Neural progenitor cell (in vitro differentiated cells): ENCODE data around the gene CEBPA. TPM values are rescaled to one million over a fixed set of nuclear protein-coding genes. Genes with fewer than 3 reads are reported as not detected.

Experiments used
- DNase-seq: peaks from one replicate; pipeline ENCODE4 v3.0.0-alpha.2; 2016; ENCODE audit warnings: low spot score
- H2AFZ ChIP-seq: fragments of 200-600 bp; sonication (generic); replicated peaks from 2 replicates; pipeline ENCODE4 v1.6.1; 2016; ENCODE audit warnings: antibody characterized with exemption
- H3F3A ChIP-seq: fragments of 200-600 bp; sonication (generic); 2 replicates; pipeline ENCODE4 v1.6.1; 2016; ENCODE audit warnings: antibody characterized with exemption, low read depth
- H3K27ac ChIP-seq: fragments of 200-600 bp; sonication (generic); 2 replicates; pipeline ENCODE4 v1.5.1; 2016; ENCODE audit warnings: mild to moderate bottlenecking
- H3K27me3 ChIP-seq: fragments of 200-600 bp; sonication (generic); 2 replicates; pipeline ENCODE4 v1.6.1; 2016; ENCODE audit warnings: mild to moderate bottlenecking, moderate library complexity
- H3K36me3 ChIP-seq: fragments of 200-600 bp; sonication (generic); 2 replicates; pipeline ENCODE4 v1.5.1; 2016
- H3K4me1 ChIP-seq: fragments of 200-600 bp; sonication (generic); 2 replicates; pipeline ENCODE4 v1.6.1; 2016; ENCODE audit warnings: mixed run types
- H3K4me2 ChIP-seq: fragments of 200-600 bp; sonication (generic); 2 replicates; pipeline ENCODE4 v1.6.1; 2016
- H3K4me3 ChIP-seq: fragments of 200-600 bp; sonication (generic); 2 replicates; pipeline ENCODE4 v1.5.1; 2016
- H3K79me2 ChIP-seq: fragments of 200-600 bp; sonication (generic); 2 replicates; pipeline ENCODE4 v1.6.1; 2016; ENCODE audit warnings: low read depth
- H3K9ac ChIP-seq: fragments of 200-600 bp; sonication (generic); 2 replicates; pipeline ENCODE4 v1.6.1; 2016
- H3K9me3 ChIP-seq: fragments of 200-600 bp; sonication (generic); 2 replicates; pipeline ENCODE4 v1.5.1; 2016; ENCODE audit warnings: low read depth
- H4K20me1 ChIP-seq: fragments of 200-600 bp; sonication (generic); 2 replicates; pipeline ENCODE4 v1.6.1; 2016; ENCODE audit warnings: low read depth
- H3K27ac Mint-ChIP-seq: 3 replicates; pipeline ENCODE4 v1.8.0; 2021; ENCODE audit warnings: mixed read lengths
- H3K27me3 Mint-ChIP-seq: 2 replicates; pipeline ENCODE4 v1.8.0; 2022; ENCODE audit warnings: low read depth, mild to moderate bottlenecking, inconsistent platforms, moderate library complexity, mixed read lengths; ENCODE audit not compliant: insufficient read depth
- H3K36me3 Mint-ChIP-seq: 3 replicates; pipeline ENCODE4 v1.8.0; 2021; ENCODE audit warnings: mixed read lengths
- H3K4me1 Mint-ChIP-seq: 3 replicates; pipeline ENCODE4 v1.8.0; 2021; ENCODE audit warnings: mixed read lengths
- H3K4me3 Mint-ChIP-seq: 3 replicates; pipeline ENCODE4 v1.8.0; 2021; ENCODE audit warnings: mild to moderate bottlenecking, moderate library complexity, mixed read lengths
- H3K9me3 Mint-ChIP-seq: 3 replicates; pipeline ENCODE4 v1.8.0; 2020; ENCODE audit warnings: mixed read lengths
- CTCF ChIP-seq: fragments of 200-600 bp; sonication (generic); IDR thresholded peaks from 2 replicates; pipeline ENCODE4 v1.5.1; 2017; ENCODE audit warnings: antibody characterized with exemption, mild to moderate bottlenecking
- EZH2 ChIP-seq: fragments of 200-600 bp; sonication (generic); IDR thresholded peaks from 2 replicates; pipeline ENCODE4 v1.6.1; 2017; ENCODE audit warnings: antibody characterized with exemption, mild to moderate bottlenecking, moderate library complexity
- EZH2phosphoT487 ChIP-seq: fragments of 200-600 bp; sonication (generic); IDR thresholded peaks from 2 replicates; pipeline ENCODE4 v1.6.1; 2017; ENCODE audit warnings: antibody characterized with exemption
- total RNA-seq: library from RNA; depleted of rRNA; stranded (reverse); fragments of >200 nt; gene quantifications from 2 replicates; pipeline ENCODE4 v1.2.3, GENCODE V29; 2015; ENCODE audit warnings: low replicate concordance

Gene CEBPA
- total RNA-seq, 1 donor from 2014 or later: 0.71 TPM

DNA sequence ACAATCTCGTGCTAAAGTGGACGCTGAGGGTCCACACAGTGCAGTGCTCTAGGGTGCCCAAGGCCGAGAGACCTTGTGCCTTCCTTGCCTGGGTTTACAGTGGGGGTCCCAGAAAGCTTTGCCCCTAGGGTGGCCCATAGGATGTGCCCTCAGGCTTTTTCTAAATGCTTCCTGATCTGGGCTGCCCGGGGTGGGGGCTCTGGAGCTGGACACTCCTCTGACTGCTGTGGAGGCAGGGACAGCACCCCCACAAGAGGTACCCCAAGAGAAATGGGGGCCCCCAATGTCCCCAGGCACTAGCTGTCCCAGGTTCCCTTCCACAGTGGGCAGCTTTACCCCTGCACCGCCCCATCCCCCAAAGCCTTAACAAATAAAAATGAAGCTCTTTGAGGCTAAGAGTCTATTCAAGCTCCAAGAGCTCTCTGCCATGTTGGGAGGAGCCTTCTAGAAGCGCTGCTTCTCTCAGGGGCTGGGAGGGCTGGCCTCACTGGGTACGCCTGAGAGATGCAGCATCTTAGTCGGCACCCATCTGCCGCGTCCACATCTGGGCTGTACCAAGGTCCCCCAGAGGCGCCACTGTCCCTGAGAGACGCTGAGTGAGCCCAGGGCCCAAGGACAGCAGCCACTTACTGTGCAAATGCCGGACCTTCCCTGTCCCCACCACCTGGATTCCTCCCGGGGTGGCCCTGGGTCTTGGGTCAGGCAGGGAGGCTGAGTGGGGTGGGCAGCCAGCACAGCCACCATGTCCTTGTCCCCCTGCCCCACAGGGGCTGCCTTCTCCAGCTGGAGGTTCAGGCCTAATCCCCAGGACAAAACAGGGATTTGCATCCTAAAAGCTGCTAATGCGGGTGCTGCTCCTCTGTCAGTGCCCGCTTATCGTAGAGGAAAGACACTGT, 27.4 kb downstream of the CEBPA start:
- Histone ChIP-seq H3K4me2 (peak overlapping the region; percentile 56), H3K79me2 (no peaks in the 10 kb centered on the region), H4K20me1 (no peaks in the 10 kb centered on the region), H3K36me3 (no peaks in the 10 kb centered on the region), H3K4me3 (no peak overlapping the region), H2AFZ (no peak overlapping the region), H3K27ac (no peak overlapping the region), H3K9ac (no peak overlapping the region), H3K9me3 (no peaks in the 10 kb centered on the region), H3K27me3 (no peaks in the 10 kb centered on the region), H3K4me1 (peaks cover 48% of the 10 kb centered on the region), H3F3A (peaks cover 12% of the 10 kb centered on the region)
- H3K9me3 Mint-ChIP-seq: no peaks in the 10 kb centered on the region
- H3K4me1 Mint-ChIP-seq: peaks cover 26% of the 10 kb centered on the region
- peak; percentile 84 for DNase-seq
- no peak overlapping the region for H3K4me3 Mint-ChIP-seq
- H3K27me3 Mint-ChIP-seq: peaks cover 7% of the 10 kb centered on the region
- H3K36me3 Mint-ChIP-seq: no peaks in the 10 kb centered on the region
- TF ChIP-seq EZH2: no peak
- TF ChIP-seq EZH2phosphoT487: no peak
- no peak for TF ChIP-seq CTCF
- peak overlapping the region; percentile 83 for H3K27ac Mint-ChIP-seq

GRCh38 chr19:33273881-33274662, 28.3 kb downstream of the CEBPA start:
- Histone ChIP-seq H3K4me2 (peak overlapping the region; percentile 56), H4K20me1 (no peaks in the 10 kb centered on the region), H3F3A (peaks cover 12% of the 10 kb centered on the region), H3K27me3 (no peaks in the 10 kb centered on the region), H3K79me2 (no peaks in the 10 kb centered on the region), H3K36me3 (no peaks in the 10 kb centered on the region), H2AFZ (no peak overlapping the region), H3K4me1 (peaks cover 44% of the 10 kb centered on the region), H3K4me3 (no peak overlapping the region), H3K9me3 (no peaks in the 10 kb centered on the region), H3K27ac (no peak overlapping the region), H3K9ac (no peak overlapping the region)
- no peak for DNase-seq
- Mint-ChIP-seq H3K4me1 (peaks cover 26% of the 10 kb centered on the region), H3K36me3 (no peaks in the 10 kb centered on the region), H3K9me3 (no peaks in the 10 kb centered on the region), H3K4me3 (peak overlapping the region; percentile 27), H3K27ac (peak overlapping the region; percentile 83), H3K27me3 (peaks cover 7% of the 10 kb centered on the region)
- TF ChIP-seq EZH2phosphoT487: no peak
- no peak for TF ChIP-seq CTCF
- TF ChIP-seq EZH2: no peak

- Histone ChIP-seq H3K36me3 (no peaks in the 10 kb centered on the region), H3K9me3 (no peaks in the 10 kb centered on the region), H3K27me3 (no peaks in the 10 kb centered on the region), H3K4me3 (no peak overlapping the region), H3K27ac (no peak overlapping the region), H3K79me2 (no peaks in the 10 kb centered on the region), H3K9ac (no peak overlapping the region), H3K4me1 (peaks cover 38% of the 10 kb centered on the region), H4K20me1 (no peaks in the 10 kb centered on the region), H3F3A (peaks cover 12% of the 10 kb centered on the region), H3K4me2 (no peak overlapping the region), H2AFZ (no peak overlapping the region)
- Mint-ChIP-seq H3K36me3 (no peaks in the 10 kb centered on the region), H3K9me3 (no peaks in the 10 kb centered on the region), H3K4me3 (peak overlapping the region; percentile 68), H3K4me1 (peaks cover 23% of the 10 kb centered on the region), H3K27me3 (peaks cover 7% of the 10 kb centered on the region), H3K27ac (peak overlapping the region; percentile 67)
- no peak for TF ChIP-seq EZH2phosphoT487
- TF ChIP-seq CTCF: no peak
- no peak for TF ChIP-seq EZH2
- no peak for DNase-seq
Measured at GRCh38 chr19:33273065-33273736, 29.1 kb downstream of the CEBPA start.
